ENCODE results near the gene NCBP3.

NCBP3 gene

DNA sequence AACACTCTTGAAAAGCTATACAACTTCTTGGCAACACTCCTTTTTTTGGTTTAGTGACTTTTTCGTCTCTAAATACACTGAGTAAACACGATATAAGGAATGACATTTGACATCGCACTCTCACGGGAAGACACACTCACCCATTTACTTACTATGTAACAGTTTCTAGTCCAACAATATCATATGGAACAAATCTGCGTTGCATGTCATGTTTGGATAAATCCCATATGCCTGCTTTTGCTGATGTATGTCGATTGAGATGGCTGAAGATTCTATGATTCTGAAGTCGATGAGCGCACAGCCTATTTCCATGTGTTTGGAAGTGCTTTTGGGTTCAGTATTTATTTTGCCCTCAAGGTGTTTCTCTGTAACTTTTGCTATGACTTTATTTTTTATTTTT is 63.3 kb downstream of the NCBP3 start:
- no peak for DNase-seq

GRCh38 chr17:3780986-3781385 is 65.1 kb downstream of the NCBP3 start:
- no peak for DNase-seq

DNA sequence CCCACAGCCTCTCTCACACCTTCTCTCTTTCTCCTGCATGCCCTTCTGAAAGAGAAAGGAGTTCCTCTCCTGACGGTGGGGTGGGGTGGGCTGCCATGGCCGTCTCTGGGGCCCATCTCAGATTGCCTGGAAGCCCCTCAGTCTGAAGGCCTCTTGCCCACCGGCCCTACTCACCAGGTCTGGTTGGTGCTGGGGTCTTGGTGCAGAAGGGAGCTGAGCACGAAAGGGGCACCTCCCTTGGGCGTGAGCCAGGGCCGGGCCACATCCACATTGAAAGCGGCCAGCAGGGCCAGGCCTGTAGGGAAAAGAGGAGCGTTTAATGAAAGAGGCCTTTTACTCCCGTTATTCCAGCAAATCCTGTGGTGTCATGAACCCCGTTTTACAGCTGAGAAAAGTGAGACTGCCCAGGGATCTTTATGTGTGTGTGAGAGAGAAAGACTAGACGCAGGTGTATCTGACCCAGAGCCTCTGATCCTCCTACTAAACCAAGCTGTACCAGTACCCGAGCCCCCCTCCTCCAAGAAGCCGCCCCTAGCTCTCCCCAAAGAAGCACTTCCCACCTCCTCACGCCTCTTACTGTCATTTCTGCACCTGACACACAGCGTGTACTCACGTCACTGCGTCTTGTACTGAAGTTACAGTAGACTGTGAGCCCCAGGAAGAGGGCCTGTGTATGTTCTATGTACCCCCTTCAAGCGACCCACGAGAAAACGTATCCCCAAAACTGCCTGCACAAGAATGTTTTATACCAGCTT is 68.5 kb downstream of the NCBP3 start:
- DNase-seq, result no peak

GRCh38 chr17:3773966-3774365 is 72.1 kb downstream of the NCBP3 start:
- no peak for DNase-seq

DNA sequence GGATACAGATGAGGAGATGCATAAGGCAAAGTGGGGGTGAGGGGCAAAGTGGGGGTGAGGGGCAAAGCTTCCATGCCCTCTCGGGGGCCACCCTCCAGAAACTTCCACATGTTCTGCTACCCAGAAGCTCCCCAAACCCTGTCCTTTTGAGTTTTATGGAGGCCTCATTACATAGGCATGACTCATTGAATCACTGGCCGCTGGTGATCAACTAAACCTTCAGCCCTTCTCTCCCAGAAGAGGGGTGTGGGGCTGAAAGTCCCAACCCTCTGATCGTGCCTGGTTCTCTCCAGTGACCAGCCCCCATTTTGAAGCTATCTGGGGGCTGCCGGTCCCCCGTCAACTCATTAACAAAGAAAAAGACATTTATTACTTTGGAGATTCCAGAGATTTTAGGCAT is 72.5 kb downstream of the NCBP3 start:
- DNase-seq, result no peak

GRCh38 chr17:3772764-3773163 is 73.3 kb downstream of the NCBP3 start:
- no peak for DNase-seq

DNA sequence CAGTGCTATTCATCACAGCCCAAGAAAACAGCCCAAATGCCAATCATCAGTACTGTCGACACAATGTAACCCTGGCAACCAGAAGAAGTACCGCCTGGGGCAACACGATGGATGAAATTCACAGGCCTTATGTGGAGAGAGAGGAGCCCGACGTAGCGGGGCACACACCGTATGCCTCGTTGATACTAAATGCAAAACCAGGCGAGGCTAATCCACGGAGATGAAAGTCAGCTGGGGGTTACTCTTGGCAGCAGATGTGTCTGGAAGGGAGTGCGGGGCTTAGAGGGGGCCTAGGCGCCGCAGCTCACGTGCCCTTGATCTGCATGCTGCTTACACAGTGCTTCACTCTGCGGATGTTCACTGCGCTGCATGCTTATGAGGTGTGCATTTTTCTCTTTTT is 74.9 kb downstream of the NCBP3 start:
- no peak for DNase-seq

GRCh38 chr17:3770466-3770865 is 75.6 kb downstream of the NCBP3 start:
- no peak for DNase-seq

DNA sequence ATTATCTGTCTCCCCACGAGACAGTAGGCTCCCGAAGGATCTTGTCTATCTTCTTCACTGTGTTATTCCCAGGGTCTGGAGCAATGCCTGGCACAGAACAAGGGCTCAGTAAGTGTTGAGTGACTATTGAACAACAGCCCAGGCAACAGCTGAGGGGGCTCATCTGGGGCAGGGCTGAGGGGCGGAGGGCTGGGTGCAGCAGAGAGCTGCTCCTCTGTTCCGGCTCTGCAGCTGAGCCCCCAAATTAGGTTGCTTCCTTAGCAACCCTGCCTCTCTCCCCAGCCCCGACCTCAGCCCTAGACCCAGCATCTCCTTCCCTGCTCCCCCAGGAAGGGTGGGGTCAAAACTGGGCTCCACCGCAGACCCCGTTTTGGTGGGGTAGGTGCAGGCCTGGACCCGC is 77.3 kb downstream of the NCBP3 start:
- no peak for DNase-seq

DNA sequence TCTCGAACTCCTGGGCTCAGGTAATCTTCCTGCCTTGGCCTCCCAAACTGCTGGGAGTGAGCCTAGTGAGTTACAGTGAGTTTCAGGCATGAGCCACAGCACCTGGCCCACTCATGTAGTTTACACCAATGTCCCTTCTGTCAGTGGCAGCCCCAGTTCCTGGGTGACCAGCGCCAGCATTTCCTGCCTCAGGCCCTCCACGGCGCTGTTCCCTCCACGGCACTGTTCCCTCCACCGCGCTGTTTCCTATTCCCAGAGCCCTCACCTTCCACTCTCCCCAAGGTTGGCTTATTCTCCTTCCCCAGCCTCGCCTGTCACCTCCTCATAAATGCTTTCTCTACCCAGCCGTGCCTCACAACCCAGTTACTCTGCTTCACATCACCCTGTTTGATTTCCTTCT is 77.7 kb downstream of the NCBP3 start:
- no peak for DNase-seq

DNA sequence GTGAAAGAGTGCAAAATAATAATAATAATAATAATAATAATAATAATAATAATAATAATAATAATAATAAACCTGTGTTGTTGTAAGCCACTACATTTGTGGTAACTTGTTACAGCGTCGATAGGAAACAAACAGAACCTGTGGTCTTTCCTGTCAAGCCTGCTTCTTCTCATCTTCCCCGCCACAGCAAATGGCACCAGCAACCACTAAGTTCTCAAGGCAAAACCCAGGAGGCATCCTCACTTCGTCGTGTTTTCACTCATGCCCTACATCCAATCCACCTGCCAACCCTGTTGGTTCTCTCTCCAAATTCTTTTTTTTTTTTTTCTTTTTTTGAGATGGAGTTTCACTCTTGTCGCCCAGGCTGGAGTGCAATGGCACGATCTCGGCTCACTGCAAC is 79.3 kb downstream of the NCBP3 start:
- DNase-seq, result no peak

GRCh38 chr17:3765981-3766380 is 80.1 kb downstream of the NCBP3 start:
- no peak for DNase-seq

DNA sequence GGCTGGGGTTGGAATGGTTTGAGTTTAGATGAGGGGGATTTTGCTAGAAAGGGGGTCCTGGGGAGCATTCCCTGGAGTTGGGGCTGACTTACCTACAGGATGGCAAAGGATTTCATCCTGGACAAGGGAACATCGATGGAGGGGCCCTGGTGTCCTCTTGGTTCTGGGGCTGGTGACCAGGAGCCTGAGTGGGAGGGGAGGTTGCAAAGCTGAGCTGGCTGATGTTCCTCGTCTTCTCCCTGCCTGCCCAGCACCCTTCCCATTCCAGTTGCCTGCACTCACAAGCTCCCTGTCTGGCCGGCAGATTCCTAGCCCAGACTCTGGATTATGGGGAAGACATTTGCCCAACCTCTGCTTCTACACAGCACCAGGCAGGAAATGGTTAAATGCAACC is 82.3 kb downstream of the NCBP3 start:
- DNase-seq, result no peak

- no peak for DNase-seq
These were observed 82.9 kb downstream of the NCBP3 start for GRCh38 chr17:3762922-3763776.

- no peak for DNase-seq
These were observed 84.1 kb downstream of the NCBP3 start for GRCh38 chr17:3761918-3762380.

- DNase-seq, result no peak
These were observed 84.8 kb downstream of the NCBP3 start for GRCh38 chr17:3761036-3761917.

DNA sequence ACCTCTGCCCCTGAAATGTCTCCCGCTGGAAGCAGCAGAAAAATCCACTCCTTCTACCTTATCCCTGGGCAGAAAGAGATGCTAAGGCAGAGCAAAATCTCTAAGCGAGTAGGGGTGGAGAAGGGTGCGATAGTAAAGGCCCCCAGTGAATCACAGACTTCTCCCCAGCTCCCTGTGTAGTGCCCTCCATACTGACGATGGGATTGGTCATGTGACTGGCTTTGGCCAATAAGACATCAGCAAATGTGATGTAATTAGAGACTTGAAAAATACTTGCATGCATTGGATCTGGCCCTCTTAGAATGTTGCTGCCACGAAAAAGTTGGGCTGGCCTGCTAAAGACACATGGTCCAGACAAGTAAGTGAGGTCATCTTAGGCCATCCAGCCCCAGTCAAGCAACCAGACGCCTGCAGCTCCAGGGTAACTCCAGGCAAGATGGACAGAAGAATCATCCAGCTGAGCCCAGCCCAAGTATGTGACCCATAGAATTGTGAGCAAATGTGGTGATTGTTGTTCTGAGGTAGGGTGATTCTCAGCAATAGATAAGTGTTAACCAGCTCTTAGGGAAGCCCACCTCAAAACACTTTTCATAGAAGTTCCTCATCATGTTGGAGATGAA is 86.3 kb downstream of the NCBP3 start:
- no peak for DNase-seq

- DNase-seq, result no peak
These were observed 90.6 kb downstream of the NCBP3 start for GRCh38 chr17:3755335-3756030.

DNA sequence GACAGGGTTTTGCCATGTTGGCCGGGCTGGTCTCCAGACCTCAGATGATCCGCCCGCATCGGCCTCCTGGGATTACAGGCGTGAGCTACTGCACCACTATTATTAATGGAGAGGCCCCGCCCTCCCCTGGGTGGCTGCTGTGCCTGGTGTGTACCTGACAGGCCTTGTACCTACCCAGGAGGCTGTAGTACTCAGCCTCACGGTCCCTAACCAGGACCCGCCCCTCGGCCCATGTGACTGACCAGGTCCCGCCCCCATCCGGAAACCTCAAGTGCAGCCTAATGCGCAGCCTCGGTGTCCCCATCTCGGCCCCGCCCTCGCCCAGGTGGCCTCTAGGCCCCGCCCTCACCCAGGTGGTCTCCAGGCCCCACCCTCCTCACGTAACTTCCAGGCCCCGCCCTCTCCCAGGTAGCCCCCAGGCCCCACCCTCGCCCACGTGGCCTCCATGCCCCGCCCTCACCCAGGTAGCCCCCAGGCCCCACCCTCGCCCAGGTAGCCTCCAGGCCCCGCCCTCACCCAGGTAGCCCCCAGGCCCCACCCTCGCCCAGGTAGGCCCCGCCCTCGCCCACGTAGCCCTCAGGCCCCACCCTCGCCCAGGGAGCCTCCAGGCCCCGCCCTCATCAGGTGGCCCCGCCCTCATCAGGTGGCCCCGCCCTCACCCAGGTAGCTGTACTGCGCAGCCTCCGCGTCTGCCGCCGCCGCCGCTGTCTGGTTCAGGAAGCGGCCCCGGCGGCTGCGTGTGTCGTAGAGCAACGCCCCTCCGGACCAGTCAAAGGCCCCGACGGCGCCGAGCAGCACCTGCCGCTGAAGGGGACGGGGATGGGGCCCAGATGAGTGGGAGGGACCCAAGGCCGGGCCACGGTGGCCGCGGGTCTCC is 91.3 kb downstream of the NCBP3 start:
- DNase-seq, result peak; percentile 75

DNA sequence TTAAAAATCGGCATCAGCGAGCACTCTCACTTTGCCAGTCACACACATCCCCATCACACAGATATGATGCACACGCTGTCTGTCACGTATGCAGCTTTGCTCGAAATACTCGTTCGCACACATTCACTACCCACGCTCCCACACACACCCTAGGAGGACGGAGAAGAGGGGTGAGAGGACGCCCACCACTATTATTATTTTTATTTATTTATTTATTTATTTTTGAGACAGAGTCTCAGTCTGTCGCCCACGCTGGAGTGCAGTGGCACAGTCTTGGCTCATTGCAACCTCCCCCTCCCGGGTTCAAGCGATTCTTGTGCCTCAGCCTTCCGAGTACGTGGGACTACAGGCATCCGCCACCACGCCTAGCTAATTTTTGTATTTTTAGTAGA is 92.0 kb downstream of the NCBP3 start:
- DNase-seq, result no peak

- DNase-seq, result no peak
These were observed 92.4 kb downstream of the NCBP3 start for GRCh38 chr17:3753624-3754023.

Measured in NCI-H187 treated with DMSO at 0.1 percent for 48 hours (cell line).